GM18511 (cell line): Measurements from ENCODE around the gene OTULIN.

Experiments
- ATAC-seq: cut with Tn5 transposase; IDR thresholded peaks from one replicate; pipeline ENCODE4 v1.9.1; 2021; ENCODE audit warnings: mild to moderate bottlenecking, moderate library complexity; ENCODE audit not compliant: unreplicated experiment

OTULIN gene

DNA sequence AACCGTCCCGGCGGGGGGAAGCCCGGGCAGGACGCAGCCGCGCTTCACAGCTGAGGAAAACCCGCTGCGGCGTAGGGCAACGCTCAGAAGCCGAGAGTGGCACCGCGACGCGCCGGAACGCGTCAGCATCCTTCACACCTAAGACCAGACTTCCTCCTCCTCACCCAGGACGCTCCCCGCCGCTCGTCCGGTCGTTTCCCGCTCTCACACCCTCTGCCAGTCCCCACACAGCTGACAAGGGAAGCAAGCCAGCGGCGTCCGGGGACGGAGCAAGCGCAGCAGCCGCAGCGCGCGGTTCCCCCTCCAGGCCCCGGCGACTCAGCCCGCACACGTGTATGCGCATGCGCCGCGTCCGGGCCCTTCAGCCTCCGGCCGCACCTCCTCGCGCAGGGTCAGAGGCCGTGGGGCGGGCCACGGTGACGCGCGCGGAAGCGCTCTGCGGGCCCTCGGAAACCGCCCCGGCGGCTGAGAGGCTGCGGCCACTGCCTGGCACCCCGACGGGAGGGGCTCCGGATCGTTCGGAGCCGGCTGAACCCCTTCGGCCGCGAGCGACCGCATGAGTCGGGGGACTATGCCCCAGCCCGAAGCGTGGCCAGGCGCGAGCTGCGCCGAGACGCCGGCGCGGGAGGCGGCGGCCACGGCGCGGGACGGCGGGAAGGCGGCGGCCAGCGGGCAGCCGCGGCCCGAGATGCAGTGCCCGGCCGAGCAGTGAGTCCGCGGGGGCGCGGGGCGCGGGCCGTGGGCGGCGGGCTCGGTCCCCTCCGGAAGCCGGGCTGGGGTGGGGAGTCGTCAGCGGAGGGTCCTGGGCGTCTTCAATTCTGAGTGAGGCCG lies at the start of gene OTULIN:
OTULIN (plus strand) TSS at position 449 of the 831 bp plus-strand sequence; CDS start at position 557, 108 bp downstream.
- ATAC-seq: peak; percentile 66

DNA sequence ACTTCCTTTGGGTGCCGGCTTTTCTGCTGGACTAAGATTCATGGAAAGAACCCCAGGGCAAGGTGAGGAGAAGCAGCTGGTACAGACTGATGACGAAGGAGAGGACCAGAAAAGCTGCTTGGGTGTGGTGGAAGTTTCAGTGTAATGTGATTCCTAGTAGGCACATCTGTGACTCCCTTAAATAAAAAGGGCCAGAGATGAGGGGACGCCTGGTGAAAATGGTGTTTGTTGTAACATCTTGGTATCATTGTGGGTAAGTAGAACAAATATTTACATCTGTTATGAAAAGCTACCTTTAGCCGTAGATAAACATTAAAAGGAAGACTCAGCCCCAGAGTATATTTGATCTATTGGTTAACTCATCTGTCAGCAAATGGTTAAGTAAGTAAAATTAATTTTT lies 49.2 kb upstream of the OTULIN start:
- no peak for ATAC-seq

- no peak for ATAC-seq
These were observed 47.1 kb upstream of the OTULIN start for GRCh38 chr5:14617441-14617840.

DNA sequence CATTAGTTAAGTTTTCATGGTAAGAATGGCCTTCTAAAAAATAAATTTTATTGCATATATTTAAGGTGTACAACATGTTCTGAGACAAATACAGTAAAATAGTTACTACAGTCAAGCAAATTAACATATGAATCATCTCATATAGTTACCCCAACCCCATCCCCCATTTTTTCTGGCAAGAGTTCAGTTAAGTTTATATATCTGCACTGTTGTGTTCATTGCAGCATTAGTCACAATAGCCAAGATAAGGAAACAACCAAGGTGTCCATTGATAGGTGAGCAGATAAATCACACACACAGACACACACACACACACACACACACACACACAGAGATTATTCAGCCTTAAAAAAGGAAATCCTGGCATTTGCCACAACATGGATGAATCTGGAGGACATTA lies 37.2 kb upstream of the OTULIN start:
- no peak for ATAC-seq

- no peak for ATAC-seq
These were observed 36.2 kb upstream of the OTULIN start for GRCh38 chr5:14628346-14628745.

- no peak for ATAC-seq
These were observed 33.8 kb upstream of the OTULIN start for GRCh38 chr5:14630671-14631070.

DNA sequence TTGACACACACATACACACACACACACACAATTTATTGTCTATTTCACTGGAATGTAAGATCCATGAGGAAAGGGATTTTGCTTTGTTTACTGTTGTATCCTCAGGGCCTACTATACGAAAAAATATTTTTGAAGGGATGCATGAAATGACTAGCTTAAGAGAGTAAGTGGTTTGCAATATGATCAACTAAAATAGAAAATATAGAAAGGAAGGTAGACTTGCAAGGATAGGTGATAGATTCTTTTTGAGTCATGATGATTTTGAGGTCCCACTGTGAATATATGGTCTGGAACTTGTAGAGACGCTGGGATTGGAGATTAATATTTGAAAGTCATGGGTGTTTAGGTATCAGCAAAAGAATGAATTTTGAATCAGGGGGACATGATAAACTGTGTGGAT lies 28.9 kb upstream of the OTULIN start:
- ATAC-seq: no peak

- no peak for ATAC-seq
These were observed 23.8 kb upstream of the OTULIN start for GRCh38 chr5:14640765-14641164.

DNA sequence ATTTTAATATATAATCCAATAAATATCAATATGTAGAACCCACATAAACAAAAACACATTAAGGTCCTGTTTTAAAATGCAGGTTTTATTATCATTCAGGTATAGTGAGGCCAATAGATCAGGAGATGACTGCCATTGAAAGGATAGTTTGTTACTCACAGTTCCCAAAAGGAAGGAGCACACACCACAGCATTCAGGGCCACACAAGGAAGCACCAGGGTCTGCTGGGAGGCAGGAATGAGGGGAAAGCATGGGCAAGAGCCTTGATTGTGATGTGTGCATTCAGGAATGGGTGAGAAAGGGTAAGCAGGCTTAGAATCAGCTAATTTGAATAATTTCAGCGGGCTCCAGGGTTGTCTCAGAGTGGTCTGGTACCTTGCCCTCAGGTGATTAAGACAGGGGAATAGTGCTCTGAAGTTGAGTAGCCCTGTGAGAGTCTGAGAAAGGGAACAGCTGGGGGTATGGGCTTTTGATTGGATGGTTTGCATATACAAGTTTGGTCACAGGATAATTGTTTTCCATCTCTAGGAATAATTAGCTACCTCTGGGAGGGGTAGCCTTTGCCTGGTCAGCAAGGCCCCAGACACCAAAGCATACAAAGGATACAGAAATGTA lies 19.8 kb upstream of the OTULIN start:
- no peak for ATAC-seq

DNA sequence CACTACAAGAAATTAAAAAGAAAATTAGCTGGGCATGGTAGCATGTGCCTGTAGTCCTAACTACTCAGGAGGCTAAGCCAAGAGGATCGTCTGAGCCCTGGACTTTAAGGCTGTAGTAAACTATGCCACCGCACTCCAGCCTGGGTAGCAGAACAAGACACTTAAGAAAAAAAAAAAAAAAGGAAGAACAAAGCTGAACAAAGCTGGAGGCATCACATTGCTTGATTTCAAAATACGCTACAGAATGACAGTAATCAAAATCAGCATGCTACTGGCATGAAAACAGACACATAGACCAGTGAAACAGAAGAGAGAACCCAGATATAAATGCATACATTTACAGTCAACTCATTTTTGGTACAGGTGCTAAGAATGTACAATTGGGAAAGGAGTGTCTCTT lies 14.5 kb upstream of the OTULIN start:
- no peak for ATAC-seq

DNA sequence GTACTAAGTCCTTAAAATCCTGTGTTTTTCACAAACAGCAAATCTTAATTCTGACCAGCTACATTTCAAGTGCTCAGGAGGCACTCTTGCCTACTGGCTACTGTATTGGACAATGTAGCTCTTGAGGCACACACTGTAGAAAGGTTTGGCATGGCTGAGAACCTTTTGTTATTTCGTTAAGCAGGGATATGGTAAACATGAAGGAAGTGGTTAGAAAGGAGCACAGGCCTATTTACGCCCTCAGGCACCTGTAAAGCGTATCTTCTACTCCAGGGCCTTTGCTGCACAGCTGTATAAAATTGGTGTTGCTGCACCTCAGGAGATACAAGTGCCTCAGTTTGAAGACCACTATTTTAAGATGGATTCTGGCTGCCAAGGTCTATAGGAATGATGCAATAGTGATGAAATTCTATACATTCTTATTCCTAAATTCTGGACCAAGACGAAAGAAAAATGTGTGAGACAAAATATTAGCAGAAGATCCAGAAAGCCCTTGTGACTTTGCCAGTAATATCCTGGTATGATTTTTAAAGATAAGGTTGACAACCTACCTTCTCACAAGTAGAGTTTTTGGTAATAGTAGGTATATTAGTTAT lies 9.3 kb upstream of the OTULIN start:
- no peak for ATAC-seq

DNA sequence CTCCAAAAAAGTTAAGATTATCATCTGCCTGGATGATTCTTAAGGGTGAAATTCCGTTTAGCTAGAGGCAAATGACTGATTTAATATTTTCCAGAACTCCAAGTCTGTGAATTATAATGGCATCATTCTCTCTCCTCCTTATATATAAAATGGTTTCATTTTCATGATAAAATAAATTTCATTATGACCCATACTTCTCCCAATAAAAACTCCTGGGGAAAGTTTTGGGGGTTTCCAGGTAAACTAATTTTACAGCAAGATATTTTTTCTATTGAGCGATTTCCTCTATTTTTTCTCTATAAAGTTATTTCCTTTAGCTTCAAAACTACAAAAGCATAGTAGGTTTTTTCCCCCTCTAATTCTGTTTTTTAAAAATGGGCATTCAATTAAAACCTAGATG lies 7.6 kb upstream of the OTULIN start:
- ATAC-seq: no peak

DNA sequence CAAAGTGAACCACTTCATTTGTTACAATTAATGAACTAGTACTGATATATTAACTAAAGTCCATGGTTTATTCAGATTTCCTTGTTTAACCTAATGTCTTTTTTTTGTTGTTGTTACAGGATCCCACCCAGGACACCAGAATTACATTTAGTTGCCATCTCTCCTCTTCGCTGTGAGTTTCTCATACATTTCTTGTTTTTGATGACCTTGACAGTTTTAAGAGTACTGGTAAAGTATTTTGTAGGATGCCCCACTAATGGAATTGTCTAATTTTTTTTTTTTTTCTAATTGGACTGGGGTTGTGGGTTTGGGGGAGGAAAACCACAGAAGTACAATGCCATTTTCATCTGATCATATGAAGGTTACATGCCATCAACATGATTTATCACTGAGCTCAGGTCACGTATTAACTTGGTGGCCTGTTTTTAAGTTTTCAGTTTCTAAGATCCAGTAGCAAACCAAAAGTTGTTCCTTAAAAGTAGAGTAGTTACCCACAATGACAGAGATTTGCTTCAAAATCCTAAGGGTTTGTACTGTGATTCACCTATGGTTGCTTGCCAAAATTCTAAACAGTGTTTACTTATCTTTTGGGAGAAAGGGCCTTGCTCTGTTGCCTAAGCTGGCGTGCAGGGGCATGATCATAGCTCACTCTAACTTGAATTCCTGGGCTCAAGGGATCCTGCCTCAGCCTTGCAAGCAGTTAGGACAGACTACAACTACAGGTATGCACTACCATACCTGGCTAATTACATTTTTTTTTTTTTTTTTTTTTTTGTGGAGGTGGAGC lies 4.5 kb upstream of the OTULIN start:
- no peak for ATAC-seq

GRCh38 chr5:14660833-14661232 lies 3.7 kb upstream of the OTULIN start:
- ATAC-seq: no peak

- no peak for ATAC-seq
These were observed 1.7 kb upstream of the OTULIN start for GRCh38 chr5:14662721-14663260.

- peak; percentile 28 for ATAC-seq
These were observed 716 bp upstream of the OTULIN start for GRCh38 chr5:14663734-14664269.

DNA sequence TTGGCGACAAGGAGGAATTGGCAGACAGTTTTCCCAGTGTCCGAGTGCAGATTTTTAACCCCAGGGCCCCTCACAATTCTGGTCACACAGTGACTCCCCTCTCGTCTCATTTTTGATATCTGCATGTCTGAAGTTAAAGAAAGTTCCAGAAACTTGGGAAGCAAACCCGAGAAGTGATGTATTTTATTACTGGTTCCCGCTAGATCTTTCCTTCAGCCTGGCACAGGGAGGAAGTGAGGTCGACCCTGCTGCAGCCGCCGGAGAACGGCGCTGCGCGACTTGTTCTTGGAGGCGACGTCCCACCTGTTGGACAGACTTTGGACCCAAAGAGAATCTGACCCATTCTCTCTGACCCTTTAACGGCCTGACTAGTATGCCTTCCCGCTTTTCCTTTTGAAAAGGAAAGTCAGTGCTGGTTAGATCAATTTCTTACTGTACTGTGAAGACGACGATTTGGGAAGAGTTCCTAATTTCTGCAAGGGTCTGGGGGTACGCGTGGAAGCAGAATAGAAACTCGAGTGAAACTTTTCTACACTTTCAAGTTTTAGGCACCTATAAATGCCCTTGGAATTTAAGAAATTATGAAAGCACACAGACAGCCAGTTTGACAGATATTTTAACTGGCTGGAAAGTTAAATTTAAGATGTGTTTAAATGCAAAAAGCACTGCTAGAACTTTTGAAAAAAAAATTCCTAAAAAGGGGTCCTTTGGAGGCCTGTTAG lies 744 bp downstream of the OTULIN start:
- peak; percentile 17 for ATAC-seq

DNA sequence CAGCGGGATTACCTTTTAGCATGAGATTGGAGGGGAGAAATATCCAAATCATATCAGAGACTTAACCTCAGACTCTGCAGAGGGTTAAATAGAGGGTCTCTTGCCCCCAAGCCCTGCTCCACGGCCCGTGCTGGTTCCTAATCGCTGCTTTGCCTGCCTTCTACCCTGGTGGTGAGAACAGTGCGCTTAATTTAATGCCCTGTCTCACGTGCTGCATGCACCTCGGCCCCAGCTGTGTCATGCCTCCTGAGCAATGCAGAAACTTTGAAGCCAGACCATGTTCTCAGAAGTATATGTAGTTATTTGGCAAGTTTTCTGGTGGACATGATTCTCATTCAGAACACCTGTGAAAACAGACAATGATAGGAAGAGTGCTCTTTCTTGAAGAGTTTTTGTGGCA lies 1.4 kb downstream of the OTULIN start:
- peak; percentile 36 for ATAC-seq

GRCh38 chr5:14666357-14666756 lies 1.8 kb downstream of the OTULIN start:
- no peak for ATAC-seq

- ATAC-seq: no peak
These were observed 2.8 kb downstream of the OTULIN start for GRCh38 chr5:14667290-14667689.
